NCI-H2227 (cell line): Measurements from ENCODE around the gene HERC2.
"Not testable (repeated sequence)": the region's sequence is repeated elsewhere in the genome, so short reads cannot be mapped to it uniquely, and the experiment has no call there.

Experiments
- DNase-seq: peaks from one replicate; lab custom pipeline; 2025; ENCODE audit not compliant: unreplicated experiment; lab: John Stamatoyannopoulos, UW

The HERC2 gene

GRCh38 chr15:28228990-28229640 is 92.9 kb downstream of the HERC2 start:
- not testable (repeated sequence) for DNase-seq

GRCh38 chr15:28228096-28228495 is 93.9 kb downstream of the HERC2 start:
- DNase-seq: no peak

- not testable (repeated sequence) for DNase-seq
Observed at GRCh38 chr15:28227303-28227702, 94.7 kb downstream of the HERC2 start.

GRCh38 chr15:28222612-28223011 is 99.4 kb downstream of the HERC2 start:
- not testable (repeated sequence) for DNase-seq

- not testable (repeated sequence) for DNase-seq
Observed at GRCh38 chr15:28221696-28222095, 100.3 kb downstream of the HERC2 start.

GRCh38 chr15:28219116-28219515 is 102.9 kb downstream of the HERC2 start:
- no peak for DNase-seq

GRCh38 chr15:28216946-28217546 is 104.9 kb downstream of the HERC2 start:
- not testable (repeated sequence) for DNase-seq

- not testable (repeated sequence) for DNase-seq
Observed at GRCh38 chr15:28215521-28215920, 106.5 kb downstream of the HERC2 start.

GRCh38 chr15:28214006-28214790 is 107.8 kb downstream of the HERC2 start:
- DNase-seq: not testable (repeated sequence)

- DNase-seq: not testable (repeated sequence)
Observed at GRCh38 chr15:28213393-28213792, 108.6 kb downstream of the HERC2 start.

- no peak for DNase-seq
Observed at GRCh38 chr15:28208583-28208982, 113.4 kb downstream of the HERC2 start.

GRCh38 chr15:28205640-28206039 is 116.3 kb downstream of the HERC2 start:
- not testable (repeated sequence) for DNase-seq

- not testable (repeated sequence) for DNase-seq
Observed at GRCh38 chr15:28203055-28203828, 118.7 kb downstream of the HERC2 start.

- not testable (repeated sequence) for DNase-seq
Observed at GRCh38 chr15:28202124-28202523, 119.9 kb downstream of the HERC2 start.

GRCh38 chr15:28198215-28198614 is 123.8 kb downstream of the HERC2 start:
- DNase-seq: not testable (repeated sequence)

- DNase-seq: not testable (repeated sequence)
Observed at GRCh38 chr15:28197694-28198093, 124.3 kb downstream of the HERC2 start.

- not testable (repeated sequence) for DNase-seq
Observed at GRCh38 chr15:28196581-28196980, 125.4 kb downstream of the HERC2 start.

- no peak for DNase-seq
Observed at GRCh38 chr15:28192772-28193171, 129.2 kb downstream of the HERC2 start.

- peak; percentile 71 for DNase-seq
Observed at GRCh38 chr15:28191832-28192231, 130.1 kb downstream of the HERC2 start.

- DNase-seq: no peak
Observed at GRCh38 chr15:28190391-28191174, 131.4 kb downstream of the HERC2 start.
